ENCODE data around the gene KCNH8. TPM values are rescaled to one million over a fixed set of nuclear protein-coding genes. Genes with fewer than 3 reads are reported as not detected.

The KCNH8 gene
- total and polyA plus RNA-seq, 2 of the 4 experiments (the other 2 are of a cell fraction): not detected

- H4K20me1 ChIP-seq (ENCODE audit: insufficient read depth, low read length): no peaks in the 10 kb centered on the region
- no peak overlapping the region for H2AK9ac ChIP-seq (replicated peaks; ENCODE audit: low read depth, low read length, poor library complexity)
- no peak overlapping the region for H2BK120ac ChIP-seq (ENCODE audit: low read depth, low read length)
- H3K9me3 ChIP-seq (ENCODE audit: control insufficient read depth, insufficient read depth, low read length): peaks cover 5% of the 10 kb centered on the region; the same call in 1 of the 2 replicates
- no CpG with 5 or more reads among the region's 8 CpGs for WGBS, 2 experiments (ENCODE audit: extremely low coverage in 2 of 2, insufficient read length in 1 of 2)
- no peak overlapping the region for H4K5ac ChIP-seq (ENCODE audit: low read depth, low read length)
- BruUV-seq (replicated peaks): no TSS peak
- no peak overlapping the region for H3K4me2 ChIP-seq (ENCODE audit: low read depth, low read length)
- H2AK5ac ChIP-seq (ENCODE audit: low read depth, low read length): no peak overlapping the region
- no peaks in the 10 kb centered on the region for H3K4me1 ChIP-seq (ENCODE audit: control insufficient read depth, insufficient read depth, low read length)
- no peak for DNase-seq
- no peak overlapping the region for H4K91ac ChIP-seq (ENCODE audit: insufficient read depth, low read depth, low read length)
- intact Hi-C loops (cut with micrococcal nuclease) (no loop called here), dilution Hi-C loops (cut with HindIII; ENCODE audit: low sequenced_read_pairs, unreplicated experiment) (no loop called here), in situ Hi-C loops (cut with MboI; ENCODE audit: low sequenced_read_pairs) (no loop called here)
- ATAC-seq (ENCODE audit: low read depth): no peak
- H3K27me3 ChIP-seq (ENCODE audit: control insufficient read depth, insufficient read depth, low read length): no peaks in the 10 kb centered on the region
- H3K14ac ChIP-seq (replicated peaks; ENCODE audit: low read depth, low read length): no peak overlapping the region
- H3K9me1 ChIP-seq (ENCODE audit: insufficient read depth, low read length): no peaks in the 10 kb centered on the region
- H3K56ac ChIP-seq (ENCODE audit: extremely low read depth, insufficient read depth, low read length): no peak overlapping the region
- no peak overlapping the region for H4K8ac ChIP-seq (ENCODE audit: low read depth in 2 of 2, low read length in 2 of 2)
- no peak overlapping the region for H2BK15ac ChIP-seq (ENCODE audit: low read depth, low read length)
- no peak overlapping the region for H3K4ac ChIP-seq (ENCODE audit: low read depth, low read length)
- H3K79me1 ChIP-seq (ENCODE audit: low read depth in 1 of 2, low read length in 2 of 2): no peaks in the 10 kb centered on the region
- H3K36me3 ChIP-seq (ENCODE audit: control insufficient read depth, insufficient read depth, low read length): no peaks in the 10 kb centered on the region
- H3K27ac ChIP-seq (ENCODE audit: insufficient read depth, low read length): no peak overlapping the region
- ChIA-PET POLR2A (ENCODE audit: unreplicated experiment) (no interaction called here), CTCF (no interaction called here)
- no peak overlapping the region for H2BK20ac ChIP-seq (ENCODE audit: low read depth, low read length)
- no peak overlapping the region for H2BK5ac ChIP-seq (ENCODE audit: low read depth, low read length, poor library complexity, severe bottlenecking)
- H3K4me3 ChIP-seq (ENCODE audit: insufficient read depth, low read depth, low read length): no peak overlapping the region
- no peak overlapping the region for H2AFZ ChIP-seq (replicated peaks; ENCODE audit: low read length, poor library complexity)
- TF ChIP-seq USF2 (IDR thresholded peaks at IDR 0.05; ENCODE audit: low read depth, low read length): no peak
- no peak for TF ChIP-seq MXI1 (IDR thresholded peaks at IDR 0.05; ENCODE audit: borderline replicate concordance, low read depth, low read length)
- no peak for TF ChIP-seq CTCF (conservative IDR thresholded peaks at IDR 0.05; ENCODE audit: low read depth, low read length)
- TF ChIP-seq CHD1 (IDR thresholded peaks at IDR 0.05; ENCODE audit: low read depth, low read length): no peak
- TF ChIP-seq SMC3 (IDR thresholded peaks at IDR 0.05; ENCODE audit: low read depth, low read length): no peak
- no peak for TF ChIP-seq POLR2A (IDR thresholded peaks at IDR 0.05; ENCODE audit: low read depth, low read length)
- no peak for TF ChIP-seq MAFK (IDR thresholded peaks at IDR 0.05; ENCODE audit: low read depth, low read length)
- no peak overlapping the region for H3K23ac ChIP-seq (ENCODE audit: low read depth, low read length)
- H3K18ac ChIP-seq (ENCODE audit: low read depth, low read length): no peak overlapping the region
- no peak overlapping the region for H3K9ac ChIP-seq (ENCODE audit: low read depth, low read length)
These were observed 215.8 kb downstream of the KCNH8 start for GRCh38 chr3:19364148-19364547.
